Fibroblast of pulmonary artery (primary cell): ENCODE data around the gene UPP1.

Experiments
- DNase-seq: peaks from one replicate; pipeline ENCODE4 v3.0.0-alpha.2; 2010; ENCODE audit warnings: low read depth
- H3K4me3 ChIP-seq: replicated peaks from 2 replicates; pipeline ENCODE4 v1.5.1; 2011; ENCODE audit warnings: low read depth, mild to moderate bottlenecking, control low read depth, low read length, moderate library complexity
- TF ChIP-seq, protein P1 (sequence below): IDR thresholded peaks from 2 replicates; pipeline ENCODE4 v1.5.1; 2011; ENCODE audit warnings: mild to moderate bottlenecking, control low read depth, low read length, inconsistent platforms; ENCODE audit errors: missing control alignments

UPP1 gene

DNA sequence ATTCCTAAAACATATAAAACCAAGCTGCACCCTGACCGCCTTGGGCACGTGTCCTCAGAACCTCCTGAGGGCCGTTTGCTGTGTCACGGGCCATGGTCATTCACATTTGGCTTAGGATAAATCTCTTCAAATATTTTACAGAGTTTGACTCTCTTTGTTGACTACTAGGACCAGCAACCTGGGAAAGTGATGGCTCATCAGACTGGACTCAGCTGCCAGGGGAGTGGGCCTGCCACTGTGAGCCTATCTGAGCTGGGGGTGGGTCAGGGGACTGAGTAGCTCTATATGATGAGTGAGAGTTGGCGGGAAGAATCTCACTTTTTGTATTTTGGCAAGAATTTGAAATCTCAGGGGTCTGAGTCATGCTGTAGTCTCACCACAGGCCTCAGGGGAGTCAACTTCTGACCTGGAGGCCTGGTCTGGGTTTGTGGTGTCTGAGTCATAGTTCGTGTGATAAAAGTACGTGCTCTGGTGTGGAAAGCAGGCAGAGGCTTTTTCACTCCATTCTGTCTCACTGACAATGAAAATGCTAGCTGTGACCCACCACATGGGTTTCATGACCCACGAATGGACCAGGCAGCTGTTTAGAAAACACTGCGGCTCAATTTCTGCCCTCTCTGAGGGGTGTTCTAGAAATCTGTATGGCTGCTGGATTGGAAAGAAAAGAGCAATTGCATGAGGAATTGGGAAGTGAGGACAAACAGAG is 4.2 kb upstream of the UPP1 start:
- peak; percentile 99 for DNase-seq
- H3K4me3 ChIP-seq, result no peak overlapping the region
- TF ChIP-seq, protein P1, sequence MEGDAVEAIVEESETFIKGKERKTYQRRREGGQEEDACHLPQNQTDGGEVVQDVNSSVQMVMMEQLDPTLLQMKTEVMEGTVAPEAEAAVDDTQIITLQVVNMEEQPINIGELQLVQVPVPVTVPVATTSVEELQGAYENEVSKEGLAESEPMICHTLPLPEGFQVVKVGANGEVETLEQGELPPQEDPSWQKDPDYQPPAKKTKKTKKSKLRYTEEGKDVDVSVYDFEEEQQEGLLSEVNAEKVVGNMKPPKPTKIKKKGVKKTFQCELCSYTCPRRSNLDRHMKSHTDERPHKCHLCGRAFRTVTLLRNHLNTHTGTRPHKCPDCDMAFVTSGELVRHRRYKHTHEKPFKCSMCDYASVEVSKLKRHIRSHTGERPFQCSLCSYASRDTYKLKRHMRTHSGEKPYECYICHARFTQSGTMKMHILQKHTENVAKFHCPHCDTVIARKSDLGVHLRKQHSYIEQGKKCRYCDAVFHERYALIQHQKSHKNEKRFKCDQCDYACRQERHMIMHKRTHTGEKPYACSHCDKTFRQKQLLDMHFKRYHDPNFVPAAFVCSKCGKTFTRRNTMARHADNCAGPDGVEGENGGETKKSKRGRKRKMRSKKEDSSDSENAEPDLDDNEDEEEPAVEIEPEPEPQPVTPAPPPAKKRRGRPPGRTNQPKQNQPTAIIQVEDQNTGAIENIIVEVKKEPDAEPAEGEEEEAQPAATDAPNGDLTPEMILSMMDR, result no peak

DNA sequence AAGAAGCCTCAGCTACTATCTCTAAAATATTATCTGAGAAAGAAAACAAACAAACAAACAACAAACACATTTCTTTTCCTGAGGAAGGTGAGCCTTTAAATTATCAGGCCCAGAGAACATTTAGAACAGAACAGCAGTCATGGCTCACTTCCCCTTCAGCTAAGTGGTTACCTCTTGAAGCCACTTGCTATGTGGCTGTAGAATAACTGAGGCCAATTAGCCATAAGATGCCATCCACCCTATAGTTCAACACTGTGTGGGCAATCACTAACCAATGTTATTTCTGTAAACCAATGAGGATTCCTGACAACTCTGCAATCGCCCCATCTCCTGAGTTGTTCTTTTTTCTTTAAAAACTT is 3.7 kb upstream of the UPP1 start:
- TF ChIP-seq, protein P1, result no peak
- DNase-seq, result no peak
- no peak overlapping the region for H3K4me3 ChIP-seq

DNA sequence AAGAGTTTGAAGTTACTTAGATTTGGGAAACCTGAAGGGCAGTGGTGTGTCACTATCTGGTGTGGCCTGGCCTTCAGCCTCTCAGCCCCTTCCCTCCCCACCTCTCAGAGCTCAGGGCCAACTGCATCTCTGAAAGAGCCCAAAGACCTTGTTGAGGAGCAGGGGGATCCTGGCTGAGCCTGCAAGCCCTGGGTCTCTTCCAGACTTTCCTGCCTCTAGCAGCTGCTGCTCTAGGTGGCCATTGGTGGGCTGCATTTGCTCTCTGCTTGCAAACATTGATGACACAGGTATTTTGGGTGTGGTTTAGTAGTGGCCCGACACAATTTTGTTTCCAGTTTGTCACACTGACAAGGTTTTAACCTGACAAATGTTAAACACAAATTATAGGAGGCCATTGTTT is 3.1 kb upstream of the UPP1 start:
- TF ChIP-seq, protein P1, result no peak
- DNase-seq, result no peak
- no peak overlapping the region for H3K4me3 ChIP-seq

DNA sequence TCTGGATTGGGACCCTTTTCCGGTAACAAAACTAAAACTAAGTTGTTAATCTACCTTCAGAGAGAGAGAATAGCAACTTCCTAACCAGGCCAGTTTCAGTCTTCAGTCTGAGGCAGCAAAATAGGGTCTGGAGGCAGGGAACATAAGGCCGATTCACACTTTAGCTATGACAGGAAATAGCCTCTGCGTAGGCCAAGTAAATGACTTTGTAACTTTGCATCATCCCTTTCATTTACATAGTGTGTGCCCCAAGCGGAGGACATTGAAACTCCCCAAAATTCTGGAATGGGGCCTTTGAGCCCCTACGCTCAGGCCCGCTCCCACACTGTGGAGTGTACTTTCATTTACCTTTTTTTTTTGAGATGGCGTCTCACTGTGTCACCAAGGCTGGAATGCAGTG is 1.7 kb upstream of the UPP1 start:
- DNase-seq, result peak; percentile 81
- H3K4me3 ChIP-seq, result no peak overlapping the region
- TF ChIP-seq, protein P1, result peak; percentile 13

DNA sequence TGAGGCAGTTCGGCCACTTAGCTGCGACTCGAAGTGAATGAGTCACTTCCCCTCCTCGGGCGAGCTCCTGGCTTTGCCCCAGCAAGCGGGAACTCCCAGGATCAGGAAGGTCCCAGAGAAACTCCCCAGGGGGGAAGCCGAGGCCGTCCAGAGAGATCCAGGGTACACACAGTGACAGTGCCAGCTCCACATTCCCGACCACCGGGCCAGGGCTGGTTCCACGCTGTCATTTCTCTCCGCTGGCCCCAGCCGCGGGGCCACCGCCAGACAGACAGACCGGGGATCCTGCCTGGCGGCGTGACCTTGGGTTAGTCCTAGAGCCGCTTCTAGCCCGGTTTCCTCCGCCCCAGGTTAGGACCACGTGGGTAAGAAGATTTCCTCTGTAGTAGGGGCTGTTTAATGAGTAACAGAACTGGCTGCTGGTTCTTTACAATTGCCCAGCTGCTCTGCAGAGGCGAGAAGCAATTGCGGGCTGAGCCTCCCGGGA is 463 bp upstream of the UPP1 start:
- H3K4me3 ChIP-seq, result peak overlapping the region; percentile 84
- TF ChIP-seq, protein P1, result no peak
- peak; percentile 97 for DNase-seq

DNA sequence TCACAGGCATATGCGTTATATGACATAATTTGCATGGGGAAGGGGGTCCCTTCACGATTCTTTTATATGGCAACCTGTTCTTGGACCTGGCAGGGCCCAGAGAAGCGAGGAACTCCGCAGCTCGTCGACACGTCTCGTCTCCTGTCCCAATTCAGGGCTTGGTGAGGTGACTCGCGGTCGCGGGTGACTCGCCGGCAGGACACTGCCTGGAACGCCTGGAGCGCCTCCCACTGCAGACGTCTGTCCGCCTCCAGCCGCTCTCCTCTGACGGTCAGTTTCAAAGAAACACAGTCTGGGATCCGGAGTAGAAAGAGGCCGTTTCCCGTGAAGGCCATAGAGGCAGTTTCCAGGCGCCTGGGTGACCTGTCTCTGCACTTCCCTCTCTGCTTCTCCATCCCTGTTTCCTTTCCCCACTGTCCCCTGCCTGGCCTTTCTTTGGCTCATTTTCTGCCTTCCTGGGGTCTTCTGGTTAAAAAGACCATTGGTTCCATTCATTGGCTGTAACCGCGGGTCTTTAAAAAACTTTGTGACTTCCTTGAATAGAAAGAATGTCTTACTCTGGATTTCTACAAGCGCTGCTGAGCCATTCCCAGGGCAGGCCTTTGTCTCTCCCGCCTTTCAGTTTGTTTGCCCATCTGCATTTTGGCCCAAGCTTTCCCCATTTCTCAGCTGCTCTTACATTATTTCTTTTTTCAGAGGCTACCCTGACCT is 1.2 kb downstream of the UPP1 start:
- H3K4me3 ChIP-seq, result peak overlapping the region; percentile 84

More for the DNA sequence above, 1.2 kb downstream of the UPP1 start:
- DNase-seq, result peak; percentile 51
- TF ChIP-seq, protein P1, result no peak
